Esophagus squamous epithelium (tissue), 5 donors: ENCODE data around the gene KCNAB1. TPM values are rescaled to one million over a fixed set of nuclear protein-coding genes. Genes with fewer than 3 reads are reported as not detected.

Experiments used
- DNase-seq: peaks from one replicate; lab custom pipeline; 2025; lab: John Stamatoyannopoulos, UW
- H3K27ac ChIP-seq, 4 donors: fragments of 200-600 bp; sonication (generic); one replicate each; pipeline ENCODE4 v1.5.1; 2016 to 2019; ENCODE audit warnings: mild to moderate bottlenecking in 1 of 4
- H3K27me3 ChIP-seq, 4 donors: fragments of 200-600 bp; sonication (generic); 1 replicate in 3 of 4; 2 replicates in 1 of 4; pipeline versions ENCODE4 v1.5.1 to v1.6.0; 2017 to 2021; ENCODE audit warnings: antibody characterized with exemption in 1 of 4
- H3K36me3 ChIP-seq, 3 donors: fragments of 200-600 bp; sonication (generic); one replicate each; pipeline ENCODE4 v1.5.1; 2016 to 2019
- H3K4me1 ChIP-seq, 3 donors: fragments of 200-600 bp; sonication (generic); one replicate each; pipeline ENCODE4 v1.5.1; 2017 to 2019
- H3K4me3 ChIP-seq, 4 donors: fragments of 200-600 bp; sonication (generic); 1 replicate in 3 of 4; 2 replicates in 1 of 4; pipeline ENCODE4 v1.5.1; 2016 to 2019; ENCODE audit warnings: mild to moderate bottlenecking in 2 of 4, moderate library complexity in 1 of 4
- H3K9me3 ChIP-seq, 3 donors: fragments of 200-600 bp; sonication (generic); one replicate each; pipeline ENCODE4 v1.5.1; 2016 to 2019
- POLR2A ChIP-seq, 4 donors: fragments of 450-650 bp; IDR thresholded peaks; one replicate each; pipeline ENCODE4 v1.6.1; 2017; ENCODE audit warnings: antibody characterized with exemption in 4 of 4, mild to moderate bottlenecking in 4 of 4, moderate library complexity in 3 of 4
- WGBS, 2 donors: methylation state at CpG; one replicate each; pipeline ENCODE4 v1.1.5; 2018; 5-methylcytosine and 5-hydroxymethylcytosine counted together
- intact Hi-C: fragments of 100-400 bp; cut with DNase I; formaldehyde crosslinking; loops from one replicate; pipeline ENCODE4 v1.15.0; 2022
- total RNA-seq, 4 donors: library from RNA; depleted of rRNA; stranded (reverse); fragments of >200 nt; gene quantifications; one replicate each; pipeline ENCODE4 v1.1.0, GENCODE V29; 2016
- TF ChIP-seq, protein P1 (sequence below), 6 experiments: fragments of 450-650 bp in 4 of 6; fragments of 200-600 bp in 2 of 6; sonication (generic) in 2 of 6; IDR thresholded peaks; one replicate each; pipeline ENCODE4 v1.5.1; 2016 to 2019; ENCODE audit warnings: antibody characterized with exemption in 6 of 6, mild to moderate bottlenecking in 4 of 6, moderate library complexity in 4 of 6
- donor health status: DM: yes; HTN: yes; CAD: no.

The KCNAB1 gene
- total RNA-seq, 4 donors from 2014 or later, result 0.40 to 6.6 (median 1.3) TPM

DNA sequence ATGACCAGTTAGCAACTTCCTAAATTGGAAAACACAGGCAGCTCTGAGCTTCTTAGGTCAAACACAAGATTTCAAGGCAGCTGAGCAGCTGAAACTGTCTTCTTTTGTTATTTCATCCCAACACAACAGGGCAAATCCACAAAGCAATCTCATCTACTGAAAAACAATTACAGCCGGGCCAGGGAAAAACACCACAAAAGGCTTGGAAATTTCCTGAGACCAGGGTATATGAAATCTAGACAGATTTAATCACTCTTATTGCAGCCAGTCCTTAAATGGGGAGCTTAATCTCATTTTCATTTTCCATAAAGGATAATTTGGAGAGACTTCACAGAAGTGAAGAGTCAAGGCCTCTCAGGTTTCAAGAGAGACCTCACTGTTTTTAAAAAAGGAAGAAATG is 252.7 kb downstream of the KCNAB1 start:
- Histone ChIP-seq H3K36me3 (no peaks in the 10 kb centered on the region), H3K4me3 (no peak overlapping the region), H3K27ac (no peak overlapping the region), H3K4me1 (no peaks in the 10 kb centered on the region), H3K9me3 (no peaks in the 10 kb centered on the region), H3K27me3 (no peaks in the 10 kb centered on the region)
- intact Hi-C loops, result no loop called here
- TF ChIP-seq, protein P1, sequence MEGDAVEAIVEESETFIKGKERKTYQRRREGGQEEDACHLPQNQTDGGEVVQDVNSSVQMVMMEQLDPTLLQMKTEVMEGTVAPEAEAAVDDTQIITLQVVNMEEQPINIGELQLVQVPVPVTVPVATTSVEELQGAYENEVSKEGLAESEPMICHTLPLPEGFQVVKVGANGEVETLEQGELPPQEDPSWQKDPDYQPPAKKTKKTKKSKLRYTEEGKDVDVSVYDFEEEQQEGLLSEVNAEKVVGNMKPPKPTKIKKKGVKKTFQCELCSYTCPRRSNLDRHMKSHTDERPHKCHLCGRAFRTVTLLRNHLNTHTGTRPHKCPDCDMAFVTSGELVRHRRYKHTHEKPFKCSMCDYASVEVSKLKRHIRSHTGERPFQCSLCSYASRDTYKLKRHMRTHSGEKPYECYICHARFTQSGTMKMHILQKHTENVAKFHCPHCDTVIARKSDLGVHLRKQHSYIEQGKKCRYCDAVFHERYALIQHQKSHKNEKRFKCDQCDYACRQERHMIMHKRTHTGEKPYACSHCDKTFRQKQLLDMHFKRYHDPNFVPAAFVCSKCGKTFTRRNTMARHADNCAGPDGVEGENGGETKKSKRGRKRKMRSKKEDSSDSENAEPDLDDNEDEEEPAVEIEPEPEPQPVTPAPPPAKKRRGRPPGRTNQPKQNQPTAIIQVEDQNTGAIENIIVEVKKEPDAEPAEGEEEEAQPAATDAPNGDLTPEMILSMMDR (IDR thresholded peaks at IDR 0.05), result no peak
- no peak for TF ChIP-seq POLR2A (IDR thresholded peaks at IDR 0.05)
- 40 to 61% methylated on average over 1 of the region's 1 CpG for WGBS, 2 donors
- no peak for DNase-seq

DNA sequence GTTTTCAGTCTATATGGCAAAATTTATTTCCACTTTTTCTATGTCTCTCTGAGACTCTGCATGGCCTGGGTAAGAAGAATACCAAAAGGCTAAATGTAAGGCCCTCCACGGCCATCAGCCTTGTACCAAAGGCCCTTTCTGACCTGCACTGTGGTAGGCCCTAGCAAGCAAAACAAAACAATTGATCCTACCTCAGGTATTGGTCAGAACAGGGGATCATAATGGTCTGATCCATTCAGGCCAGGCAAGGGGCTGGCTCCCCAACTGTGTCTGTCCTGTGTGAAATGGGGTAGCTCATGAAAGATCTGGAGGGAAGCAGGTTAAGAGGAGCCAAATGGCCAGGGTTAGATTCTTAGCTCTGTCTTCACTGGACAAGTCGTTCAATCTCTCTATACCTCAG is 253.3 kb downstream of the KCNAB1 start:
- no peaks in the 10 kb centered on the region for H3K27me3 ChIP-seq
- intact Hi-C loops, result no loop called here
- TF ChIP-seq, protein P1 (IDR thresholded peaks at IDR 0.05), result no peak
- TF ChIP-seq POLR2A (IDR thresholded peaks at IDR 0.05), result no peak
- no peak overlapping the region for H3K27ac ChIP-seq
- WGBS, 2 donors, result 79 to 85% methylated on average over 2 of the region's 2 CpGs
- no peak for DNase-seq
- no peak overlapping the region for H3K4me3 ChIP-seq
- no peaks in the 10 kb centered on the region for H3K4me1 ChIP-seq
- no peaks in the 10 kb centered on the region for H3K36me3 ChIP-seq
- H3K9me3 ChIP-seq, result no peaks in the 10 kb centered on the region

DNA sequence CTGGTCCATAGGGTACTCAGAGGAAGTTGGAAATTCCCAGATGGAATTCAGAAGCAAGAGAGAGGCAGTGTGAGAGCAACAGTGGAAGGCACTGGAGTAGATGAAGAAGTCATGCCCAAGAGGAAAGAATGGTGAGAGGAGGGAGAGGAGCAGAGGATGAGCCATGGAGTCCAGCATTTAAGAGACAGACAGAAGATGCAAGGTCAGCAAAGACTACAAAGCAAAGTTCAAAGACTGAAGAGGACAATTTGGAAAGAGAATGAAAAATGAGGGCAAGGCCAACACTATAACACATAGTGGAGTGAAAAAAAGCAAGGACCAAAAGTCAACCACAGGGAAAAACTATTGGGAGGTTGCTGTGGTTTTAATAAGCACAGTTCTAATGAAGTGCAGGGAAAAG is 255.8 kb downstream of the KCNAB1 start:
- intact Hi-C loops, result no loop called here
- no peak overlapping the region for H3K4me3 ChIP-seq
- H3K27ac ChIP-seq, result no peak overlapping the region
- TF ChIP-seq, protein P1 (IDR thresholded peaks at IDR 0.05), result no peak
- no peak for TF ChIP-seq POLR2A (IDR thresholded peaks at IDR 0.05)
- no peaks in the 10 kb centered on the region for H3K4me1 ChIP-seq
- H3K27me3 ChIP-seq, result no peaks in the 10 kb centered on the region
- no peaks in the 10 kb centered on the region for H3K36me3 ChIP-seq
- DNase-seq, result no peak
- no peaks in the 10 kb centered on the region for H3K9me3 ChIP-seq

DNA sequence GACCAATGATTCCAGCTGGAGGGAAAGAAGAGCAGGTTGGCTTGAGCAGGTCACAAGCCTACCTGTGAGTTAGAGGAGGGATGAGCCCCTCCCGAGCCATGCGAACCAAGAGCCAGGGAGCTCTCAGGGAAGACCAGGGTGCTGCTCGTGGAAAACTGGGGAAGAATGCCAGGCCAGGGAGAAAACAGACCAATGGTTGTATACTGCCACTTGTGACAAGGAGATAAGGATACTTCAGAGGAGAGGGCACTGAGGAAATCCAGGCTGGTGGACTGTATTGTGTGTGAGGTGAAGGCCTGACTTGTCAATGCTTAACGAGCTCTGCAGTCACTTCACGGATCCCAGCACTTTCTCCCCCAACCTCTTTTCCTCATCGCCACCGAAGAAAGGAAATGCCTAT is 256.9 kb downstream of the KCNAB1 start:
- no peak overlapping the region for H3K27ac ChIP-seq
- WGBS, 2 donors, result 84 to 89% methylated on average over 7 of the region's 7 CpGs
- H3K27me3 ChIP-seq, result no peaks in the 10 kb centered on the region
- no peaks in the 10 kb centered on the region for H3K4me1 ChIP-seq
- no peak overlapping the region for H3K4me3 ChIP-seq
- no peak for DNase-seq
- no peaks in the 10 kb centered on the region for H3K9me3 ChIP-seq
- TF ChIP-seq, protein P1 (IDR thresholded peaks at IDR 0.05), result no peak
- TF ChIP-seq POLR2A (IDR thresholded peaks at IDR 0.05), result no peak
- H3K36me3 ChIP-seq, result no peaks in the 10 kb centered on the region
- intact Hi-C loops, result no loop called here

DNA sequence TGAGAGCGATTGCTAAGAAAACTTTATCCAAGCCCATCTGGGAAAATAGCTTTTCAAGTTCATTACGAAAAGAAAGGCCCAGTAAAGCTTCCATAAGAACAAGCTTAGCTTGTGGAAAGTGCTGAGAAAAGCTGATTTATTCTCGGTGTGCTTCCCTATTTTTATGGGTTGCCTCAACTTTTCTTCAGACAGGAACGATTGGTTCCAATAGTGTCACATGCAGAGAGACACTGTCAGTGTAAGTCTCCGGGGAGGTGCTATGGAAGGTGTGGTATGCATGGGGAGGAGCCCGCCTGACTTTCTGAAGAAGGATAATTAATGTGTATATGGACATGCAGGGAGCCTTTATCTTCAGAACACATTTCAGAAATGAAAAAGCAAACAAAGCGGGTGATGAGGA is 257.3 kb downstream of the KCNAB1 start:
- H3K9me3 ChIP-seq, result no peaks in the 10 kb centered on the region
- no peak for DNase-seq
- H3K27me3 ChIP-seq, result no peaks in the 10 kb centered on the region
- H3K27ac ChIP-seq, result no peak overlapping the region
- intact Hi-C loops, result no loop called here
- H3K4me1 ChIP-seq, result no peaks in the 10 kb centered on the region
- WGBS, 2 donors, result 77 to 86% methylated on average over 7 of the region's 7 CpGs
- H3K36me3 ChIP-seq, result no peaks in the 10 kb centered on the region
- no peak for TF ChIP-seq POLR2A (IDR thresholded peaks at IDR 0.05)
- TF ChIP-seq, protein P1 (IDR thresholded peaks at IDR 0.05), result no peak
- no peak overlapping the region for H3K4me3 ChIP-seq
